ENCODE measurements around the gene AS3MT. TPM values are rescaled to one million over a fixed set of nuclear protein-coding genes. Genes with fewer than 3 reads are reported as not detected.
"Not testable (repeated sequence)": the region's sequence is repeated elsewhere in the genome, so short reads cannot be mapped to it uniquely, and the experiment has no call there.

The AS3MT gene
- total and polyA plus RNA-seq, 9 donors = 8.3 to 15.3 (median 11.9) TPM

DNA sequence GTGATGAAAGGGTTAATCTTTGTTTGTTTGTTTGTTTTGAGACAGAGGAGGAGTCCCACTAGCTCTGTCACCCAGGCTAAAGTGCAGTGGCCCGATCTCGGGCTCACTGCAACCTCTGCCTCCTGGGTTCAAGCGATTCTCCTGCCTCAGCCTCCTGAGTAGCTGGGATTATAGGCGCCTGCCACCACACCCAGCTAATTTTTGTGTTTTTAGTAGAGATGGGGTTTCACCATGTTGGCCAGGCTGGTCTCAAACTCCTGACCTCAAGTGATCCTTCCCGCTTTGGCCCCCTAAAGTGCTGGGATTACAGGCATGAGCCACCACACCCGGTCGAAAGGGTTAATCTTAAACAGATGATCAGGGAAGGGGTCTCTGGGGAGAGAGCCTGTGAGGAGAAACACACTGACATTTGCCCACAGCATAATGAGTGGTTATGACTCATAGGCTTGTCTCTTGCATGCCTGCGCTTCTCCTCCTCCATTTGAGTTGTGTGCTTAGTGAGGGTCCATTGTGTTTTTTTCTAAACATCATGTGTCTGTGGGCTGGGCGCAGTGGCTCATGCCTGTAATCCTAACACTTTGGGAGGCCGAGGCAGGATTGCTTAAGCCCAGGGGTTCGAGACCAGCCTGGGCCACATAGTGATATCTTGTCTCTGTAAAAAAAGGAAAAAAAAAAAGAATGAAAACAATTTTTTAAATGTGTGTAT is 13.4 kb upstream of the AS3MT start:
- H3K27me3 ChIP-seq (ENCODE audit: control insufficient read depth, insufficient read depth, low read length); H3K4me1 ChIP-seq (ENCODE audit: control insufficient read depth, insufficient read depth, low read length); H3K9me3 ChIP-seq (replicated peaks; ENCODE audit: control insufficient read depth, low read depth, low read length); H3K27ac ChIP-seq (ENCODE audit: low read length); H3K36me3 ChIP-seq (ENCODE audit: control insufficient read depth, insufficient read depth, low read length); H3K4me3 ChIP-seq (ENCODE audit: low read length): not testable (repeated sequence)
- peak; percentile 31 for DNase-seq
- WGBS (ENCODE audit: insufficient coverage) = 70% methylated on average over 4 of the region's 11 CpGs

GRCh38 chr10:102856758-102857424 is 12.4 kb upstream of the AS3MT start:
- Histone ChIP-seq H3K4me1 (ENCODE audit: control insufficient read depth, insufficient read depth, low read length) (peaks cover 7% of the 10 kb centered on the region), H3K36me3 (ENCODE audit: control insufficient read depth, insufficient read depth, low read length) (peaks cover 7% of the 10 kb centered on the region), H3K4me3 (ENCODE audit: low read length) (no peak overlapping the region), H3K9me3 (replicated peaks; ENCODE audit: control insufficient read depth, low read depth, low read length) (no peaks in the 10 kb centered on the region), H3K27me3 (ENCODE audit: control insufficient read depth, insufficient read depth, low read length) (no peaks in the 10 kb centered on the region), H3K27ac (ENCODE audit: low read length) (no peak overlapping the region)
- no peak for DNase-seq
- no CpG with 5 or more reads among the region's 3 CpGs for WGBS (ENCODE audit: insufficient coverage)

GRCh38 chr10:102859911-102860310 is 9.4 kb upstream of the AS3MT start:
- 50% methylated on average over 1 of the region's 2 CpGs for WGBS (ENCODE audit: insufficient coverage)
- H3K27me3 ChIP-seq (ENCODE audit: control insufficient read depth, insufficient read depth, low read length) = no peaks in the 10 kb centered on the region
- no peak overlapping the region for H3K4me3 ChIP-seq (ENCODE audit: low read length)
- peaks cover 4% of the 10 kb centered on the region for H3K4me1 ChIP-seq (ENCODE audit: control insufficient read depth, insufficient read depth, low read length)
- DNase-seq = peak; percentile 63
- peaks cover 16% of the 10 kb centered on the region for H3K36me3 ChIP-seq (ENCODE audit: control insufficient read depth, insufficient read depth, low read length)
- no peaks in the 10 kb centered on the region for H3K9me3 ChIP-seq (replicated peaks; ENCODE audit: control insufficient read depth, low read depth, low read length)
- no peak overlapping the region for H3K27ac ChIP-seq (ENCODE audit: low read length)

GRCh38 chr10:102863660-102864059 is 5.6 kb upstream of the AS3MT start:
- DNase-seq = no peak
- no peaks in the 10 kb centered on the region for H3K27me3 ChIP-seq (ENCODE audit: control insufficient read depth, insufficient read depth, low read length)
- H3K36me3 ChIP-seq (ENCODE audit: control insufficient read depth, insufficient read depth, low read length) = peaks cover 16% of the 10 kb centered on the region
- H3K4me1 ChIP-seq (ENCODE audit: control insufficient read depth, insufficient read depth, low read length) = no peaks in the 10 kb centered on the region
- no peaks in the 10 kb centered on the region for H3K9me3 ChIP-seq (replicated peaks; ENCODE audit: control insufficient read depth, low read depth, low read length)
- no peak overlapping the region for H3K4me3 ChIP-seq (ENCODE audit: low read length)
- WGBS (ENCODE audit: insufficient coverage) = 40% methylated on average over 1 of the region's 2 CpGs
- H3K27ac ChIP-seq (ENCODE audit: low read length) = no peak overlapping the region

- Histone ChIP-seq H3K4me3 (ENCODE audit: low read length) (no peak overlapping the region), H3K9me3 (replicated peaks; ENCODE audit: control insufficient read depth, low read depth, low read length) (no peaks in the 10 kb centered on the region), H3K27ac (ENCODE audit: low read length) (no peak overlapping the region), H3K27me3 (ENCODE audit: control insufficient read depth, insufficient read depth, low read length) (peaks cover 2% of the 10 kb centered on the region), H3K36me3 (ENCODE audit: control insufficient read depth, insufficient read depth, low read length) (peaks cover 12% of the 10 kb centered on the region), H3K4me1 (ENCODE audit: control insufficient read depth, insufficient read depth, low read length) (peaks cover 9% of the 10 kb centered on the region)
- no CpG with 5 or more reads among the region's 3 CpGs for WGBS (ENCODE audit: insufficient coverage)
- no peak for DNase-seq
Observed at GRCh38 chr10:102865620-102866019, 3.6 kb upstream of the AS3MT start.

DNA sequence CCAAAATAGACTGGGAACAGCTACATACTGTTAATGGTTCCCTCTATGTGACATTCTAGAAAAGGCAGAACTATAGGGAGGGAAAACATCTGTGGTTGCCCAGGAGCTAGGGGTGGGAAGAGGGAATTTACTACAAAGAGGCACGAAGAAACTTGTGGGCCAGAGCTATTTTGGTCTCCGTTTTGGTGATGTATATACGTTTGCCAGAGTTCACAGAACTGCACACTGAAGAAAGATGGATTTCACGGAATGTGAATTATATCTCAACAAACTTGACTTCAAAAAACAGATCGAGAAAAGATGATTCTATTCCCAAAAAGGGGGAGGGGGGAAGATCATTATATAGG is 386 bp upstream of the AS3MT start:
- Histone ChIP-seq H3K9me3 (replicated peaks; ENCODE audit: control insufficient read depth, low read depth, low read length) (no peaks in the 10 kb centered on the region), H3K36me3 (ENCODE audit: control insufficient read depth, insufficient read depth, low read length) (no peaks in the 10 kb centered on the region), H3K4me1 (ENCODE audit: control insufficient read depth, insufficient read depth, low read length) (peaks cover 9% of the 10 kb centered on the region), H3K27ac (ENCODE audit: low read length) (peak overlapping the region; percentile 55), H3K27me3 (ENCODE audit: control insufficient read depth, insufficient read depth, low read length) (peaks cover 2% of the 10 kb centered on the region), H3K4me3 (ENCODE audit: low read length) (peak overlapping the region; percentile 62)
- DNase-seq = peak; percentile 58
- WGBS (ENCODE audit: insufficient coverage) = 0% methylated on average over 1 of the region's 5 CpGs

DNA sequence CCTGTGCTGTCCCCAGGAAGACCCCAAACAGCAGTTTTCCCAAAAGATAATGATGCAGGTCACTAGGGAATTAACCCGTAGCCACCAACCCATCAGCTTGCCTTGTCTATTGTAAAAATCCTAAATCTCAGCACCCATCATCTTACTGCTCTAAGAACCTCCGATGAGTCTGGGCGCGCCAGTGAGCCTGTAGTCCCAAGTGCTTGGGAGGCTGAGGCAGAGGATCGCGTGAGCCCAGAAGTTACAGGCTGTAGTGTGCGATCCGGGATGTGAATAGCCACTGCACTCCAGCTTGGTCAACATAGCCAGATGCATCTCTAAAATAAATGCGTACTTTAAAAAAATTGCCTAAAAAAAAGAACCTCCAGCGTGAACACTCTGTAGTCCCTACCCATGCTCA is 951 bp downstream of the AS3MT start:
- H3K27ac ChIP-seq (ENCODE audit: low read length) = no peak overlapping the region

DNA sequence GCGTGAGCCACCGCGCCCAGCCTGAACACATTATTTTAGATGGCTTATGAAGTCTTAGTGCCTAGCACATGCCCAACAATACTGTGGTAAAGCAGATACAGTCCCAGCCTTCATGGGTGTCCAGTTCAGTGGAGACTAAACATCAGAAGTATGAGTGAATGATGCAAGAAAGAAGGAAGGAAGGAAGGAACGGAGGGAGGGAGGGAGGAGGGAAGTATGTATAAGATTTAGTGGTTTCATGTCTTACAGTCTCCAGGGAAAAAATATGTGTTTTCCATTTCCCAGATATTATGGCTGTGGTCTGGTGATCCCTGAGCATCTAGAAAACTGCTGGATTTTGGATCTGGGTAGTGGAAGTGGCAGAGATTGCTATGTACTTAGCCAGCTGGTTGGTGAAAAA is 2.9 kb downstream of the AS3MT start:
- H3K4me1 ChIP-seq (ENCODE audit: control insufficient read depth, insufficient read depth, low read length) = peaks cover 9% of the 10 kb centered on the region
- H3K4me3 ChIP-seq (ENCODE audit: low read length) = no peak overlapping the region
- no peaks in the 10 kb centered on the region for H3K36me3 ChIP-seq (ENCODE audit: control insufficient read depth, insufficient read depth, low read length)
- H3K27me3 ChIP-seq (ENCODE audit: control insufficient read depth, insufficient read depth, low read length) = peaks cover 2% of the 10 kb centered on the region
- no peak for DNase-seq
- H3K27ac ChIP-seq (ENCODE audit: low read length) = no peak overlapping the region
- H3K9me3 ChIP-seq (replicated peaks; ENCODE audit: control insufficient read depth, low read depth, low read length) = no peaks in the 10 kb centered on the region
- 44% methylated on average over 1 of the region's 4 CpGs for WGBS (ENCODE audit: insufficient coverage)

More for the DNA sequence above, 951 bp downstream of the AS3MT start:
- Histone ChIP-seq H3K36me3 (ENCODE audit: control insufficient read depth, insufficient read depth, low read length) (no peaks in the 10 kb centered on the region), H3K27me3 (ENCODE audit: control insufficient read depth, insufficient read depth, low read length) (peaks cover 2% of the 10 kb centered on the region), H3K9me3 (replicated peaks; ENCODE audit: control insufficient read depth, low read depth, low read length) (no peaks in the 10 kb centered on the region), H3K4me1 (ENCODE audit: control insufficient read depth, insufficient read depth, low read length) (peaks cover 9% of the 10 kb centered on the region), H3K4me3 (ENCODE audit: low read length) (peak overlapping the region; percentile 62)
- 66% methylated on average over 10 of the region's 10 CpGs for WGBS (ENCODE audit: insufficient coverage)
- peak; percentile 37 for DNase-seq

DNA sequence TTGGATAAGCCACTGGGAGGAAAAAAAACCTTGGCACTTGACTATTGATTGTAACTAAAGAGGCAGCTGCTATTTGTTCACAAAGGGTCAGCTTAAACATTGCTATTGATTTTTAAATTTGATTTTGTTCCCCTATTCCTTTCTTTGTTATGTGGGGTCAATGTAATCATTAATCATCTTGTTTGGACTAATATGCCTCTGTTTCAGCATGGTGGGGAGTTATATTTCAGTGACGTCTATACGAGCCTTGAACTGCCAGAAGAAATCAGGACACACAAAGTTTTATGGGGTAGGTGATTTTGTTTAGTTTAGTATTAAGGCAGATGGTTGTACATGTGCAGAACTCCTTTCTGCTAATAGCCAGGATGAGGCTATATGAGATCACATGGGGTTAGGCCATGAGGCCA is 7.5 kb downstream of the AS3MT start:
- Histone ChIP-seq H3K4me1 (ENCODE audit: control insufficient read depth, insufficient read depth, low read length) (no peaks in the 10 kb centered on the region), H3K36me3 (ENCODE audit: control insufficient read depth, insufficient read depth, low read length) (peaks cover 2% of the 10 kb centered on the region), H3K4me3 (ENCODE audit: low read length) (no peak overlapping the region), H3K9me3 (replicated peaks; ENCODE audit: control insufficient read depth, low read depth, low read length) (no peaks in the 10 kb centered on the region), H3K27me3 (ENCODE audit: control insufficient read depth, insufficient read depth, low read length) (no peaks in the 10 kb centered on the region), H3K27ac (ENCODE audit: low read length) (no peak overlapping the region)
- WGBS (ENCODE audit: insufficient coverage) = no CpG with 5 or more reads among the region's 2 CpGs
- DNase-seq = no peak

GRCh38 chr10:102878629-102879028 is 9.4 kb downstream of the AS3MT start:
- Histone ChIP-seq H3K4me1 (ENCODE audit: control insufficient read depth, insufficient read depth, low read length) (no peaks in the 10 kb centered on the region), H3K9me3 (replicated peaks; ENCODE audit: control insufficient read depth, low read depth, low read length) (no peaks in the 10 kb centered on the region), H3K27me3 (ENCODE audit: control insufficient read depth, insufficient read depth, low read length) (no peaks in the 10 kb centered on the region), H3K27ac (ENCODE audit: low read length) (no peak overlapping the region), H3K36me3 (ENCODE audit: control insufficient read depth, insufficient read depth, low read length) (peaks cover 2% of the 10 kb centered on the region), H3K4me3 (ENCODE audit: low read length) (no peak overlapping the region)
- DNase-seq = no peak
- WGBS (ENCODE audit: insufficient coverage) = no CpG with 5 or more reads among the region's 4 CpGs

Measured in muscle of leg (tissue), 11 donors.